Measurements from ENCODE around the gene LRRC10B. TPM values are rescaled to one million over a fixed set of nuclear protein-coding genes. Genes with fewer than 3 reads are reported as not detected.

The LRRC10B gene
- total RNA-seq, 1 experiment from 2014 or later, result not detected

DNA sequence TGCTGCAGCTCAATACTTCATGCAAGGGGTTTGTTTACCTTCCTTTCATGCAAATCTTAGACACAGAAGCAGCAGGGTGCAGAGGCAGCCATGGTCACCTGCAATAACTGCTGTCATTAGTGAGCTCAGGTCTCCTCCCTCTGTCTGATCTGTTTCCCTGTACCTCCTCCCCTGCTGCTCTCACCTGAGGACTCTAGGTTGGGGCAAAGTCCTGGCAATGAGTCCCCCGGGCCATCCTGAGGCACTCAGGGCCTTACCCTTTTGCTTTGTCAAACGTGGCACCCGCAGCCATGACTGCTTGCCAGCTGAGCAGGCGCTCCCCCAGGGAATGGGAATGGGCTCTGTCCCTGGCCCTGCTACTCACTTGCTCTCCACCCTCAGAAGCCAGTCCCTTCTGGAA, 3.9 kb downstream of the LRRC10B start:
- ATAC-seq (no peak), DNase-seq (ENCODE audit: low read depth, low spot score) (no peak)
- BruUV-seq (replicated peaks), result no TSS peak
- Histone ChIP-seq H3K27ac (ENCODE audit: low read depth, low read length) (no peak overlapping the region), H3K9me2 (ENCODE audit: insufficient read depth) (no peaks in the 10 kb centered on the region), H3K27me3 (ENCODE audit: insufficient read depth, low read length) (peaks cover 5% of the 10 kb centered on the region; the same call in 1 of the 2 replicates), H3K4me3 (replicated peaks in 1 of 2; ENCODE audit: low read depth in 1 of 2, low read length in 2 of 2) (no peak overlapping the region), H3K9ac (ENCODE audit: low read length) (no peak overlapping the region), H3K9me3 (ENCODE audit: control insufficient read depth in 1 of 2, insufficient read depth in 1 of 2, low read depth in 1 of 2, low read length in 2 of 2) (no peaks in the 10 kb centered on the region), H3K79me2 (ENCODE audit: insufficient read depth, low read length) (no peaks in the 10 kb centered on the region), H4K20me1 (ENCODE audit: insufficient read depth) (no peaks in the 10 kb centered on the region), H3K4me1 (ENCODE audit: control insufficient read depth in 1 of 2, insufficient read depth in 2 of 2, low read length in 2 of 2) (peaks cover 17 to 30% of the 10 kb centered on the region in 2 experiments; a peak in 3 of 4 replicates), H2AFZ (ENCODE audit: low read depth, low read length, poor library complexity, severe bottlenecking) (no peak overlapping the region), H3K36me3 (ENCODE audit: control insufficient read depth in 1 of 2, insufficient read depth in 2 of 2, low read length in 2 of 2) (no peaks in the 10 kb centered on the region), H3K4me2 (ENCODE audit: low read length) (no peak overlapping the region)
- intact Hi-C loops (cut with micrococcal nuclease), result no loop called here
- ChIA-PET CTCF (interaction anchor here (1.0 to 1.9 kb wide), 4 partner anchors 19 to 126 kb away, joined by 3 to 5 read pairs (median 4); a partner anchor contains a TSS), RAD21 (ENCODE audit: low non-redundant PET in 1 of 2, low total read pairs in 2 of 2, uncharacterized antibody in 2 of 2, unreplicated experiment in 2 of 2) (no interaction called here), POLR2A (no interaction called here)
- TF ChIP-seq ZNF274 (IDR thresholded peaks at IDR 0.05; ENCODE audit: low read depth, low read length), result no peak
- no peak for TF ChIP-seq CEBPB (IDR thresholded peaks at IDR 0.05; ENCODE audit: low read depth)
- no peak for TF ChIP-seq POLR2A (IDR thresholded peaks at IDR 0.05; ENCODE audit: borderline replicate concordance, extremely low read depth, insufficient read depth, insufficient read length)
- no peak for TF ChIP-seq ELF1 (IDR thresholded peaks at IDR 0.05; ENCODE audit: borderline replicate concordance, low read depth)
- TF ChIP-seq EGR1 (IDR thresholded peaks at IDR 0.05; ENCODE audit: low read depth), result no peak
- no peak for TF ChIP-seq SRF (IDR thresholded peaks at IDR 0.05; ENCODE audit: low read depth)
- TF ChIP-seq, protein P1, sequence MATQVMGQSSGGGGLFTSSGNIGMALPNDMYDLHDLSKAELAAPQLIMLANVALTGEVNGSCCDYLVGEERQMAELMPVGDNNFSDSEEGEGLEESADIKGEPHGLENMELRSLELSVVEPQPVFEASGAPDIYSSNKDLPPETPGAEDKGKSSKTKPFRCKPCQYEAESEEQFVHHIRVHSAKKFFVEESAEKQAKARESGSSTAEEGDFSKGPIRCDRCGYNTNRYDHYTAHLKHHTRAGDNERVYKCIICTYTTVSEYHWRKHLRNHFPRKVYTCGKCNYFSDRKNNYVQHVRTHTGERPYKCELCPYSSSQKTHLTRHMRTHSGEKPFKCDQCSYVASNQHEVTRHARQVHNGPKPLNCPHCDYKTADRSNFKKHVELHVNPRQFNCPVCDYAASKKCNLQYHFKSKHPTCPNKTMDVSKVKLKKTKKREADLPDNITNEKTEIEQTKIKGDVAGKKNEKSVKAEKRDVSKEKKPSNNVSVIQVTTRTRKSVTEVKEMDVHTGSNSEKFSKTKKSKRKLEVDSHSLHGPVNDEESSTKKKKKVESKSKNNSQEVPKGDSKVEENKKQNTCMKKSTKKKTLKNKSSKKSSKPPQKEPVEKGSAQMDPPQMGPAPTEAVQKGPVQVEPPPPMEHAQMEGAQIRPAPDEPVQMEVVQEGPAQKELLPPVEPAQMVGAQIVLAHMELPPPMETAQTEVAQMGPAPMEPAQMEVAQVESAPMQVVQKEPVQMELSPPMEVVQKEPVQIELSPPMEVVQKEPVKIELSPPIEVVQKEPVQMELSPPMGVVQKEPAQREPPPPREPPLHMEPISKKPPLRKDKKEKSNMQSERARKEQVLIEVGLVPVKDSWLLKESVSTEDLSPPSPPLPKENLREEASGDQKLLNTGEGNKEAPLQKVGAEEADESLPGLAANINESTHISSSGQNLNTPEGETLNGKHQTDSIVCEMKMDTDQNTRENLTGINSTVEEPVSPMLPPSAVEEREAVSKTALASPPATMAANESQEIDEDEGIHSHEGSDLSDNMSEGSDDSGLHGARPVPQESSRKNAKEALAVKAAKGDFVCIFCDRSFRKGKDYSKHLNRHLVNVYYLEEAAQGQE (IDR thresholded peaks at IDR 0.05; ENCODE audit: low read depth), result no peak
- no peak for TF ChIP-seq EZH2phosphoT487 (IDR thresholded peaks at IDR 0.05; ENCODE audit: borderline replicate concordance)
- TF ChIP-seq JUND (IDR thresholded peaks at IDR 0.05), result no peak
- no peak for TF ChIP-seq SP1 (IDR thresholded peaks at IDR 0.05; ENCODE audit: low read depth)
- TF ChIP-seq, protein P2, sequence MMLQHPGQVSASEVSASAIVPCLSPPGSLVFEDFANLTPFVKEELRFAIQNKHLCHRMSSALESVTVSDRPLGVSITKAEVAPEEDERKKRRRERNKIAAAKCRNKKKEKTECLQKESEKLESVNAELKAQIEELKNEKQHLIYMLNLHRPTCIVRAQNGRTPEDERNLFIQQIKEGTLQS (IDR thresholded peaks at IDR 0.05), result no peak
- no peak for TF ChIP-seq YY1 (IDR thresholded peaks at IDR 0.05; ENCODE audit: extremely low read depth, insufficient replicate concordance, low read depth, low read length)
- TF ChIP-seq EZH2 (IDR thresholded peaks at IDR 0.05), result no peak
- no peak for TF ChIP-seq TCF7L2 (IDR thresholded peaks at IDR 0.05; ENCODE audit: borderline replicate concordance, extremely low read depth, insufficient read depth, insufficient read length)
- TF ChIP-seq ZFX (IDR thresholded peaks at IDR 0.05), result no peak
- no peak for TF ChIP-seq RAD21 (IDR thresholded peaks at IDR 0.05; ENCODE audit: low read depth)
- TF ChIP-seq, protein P3, sequence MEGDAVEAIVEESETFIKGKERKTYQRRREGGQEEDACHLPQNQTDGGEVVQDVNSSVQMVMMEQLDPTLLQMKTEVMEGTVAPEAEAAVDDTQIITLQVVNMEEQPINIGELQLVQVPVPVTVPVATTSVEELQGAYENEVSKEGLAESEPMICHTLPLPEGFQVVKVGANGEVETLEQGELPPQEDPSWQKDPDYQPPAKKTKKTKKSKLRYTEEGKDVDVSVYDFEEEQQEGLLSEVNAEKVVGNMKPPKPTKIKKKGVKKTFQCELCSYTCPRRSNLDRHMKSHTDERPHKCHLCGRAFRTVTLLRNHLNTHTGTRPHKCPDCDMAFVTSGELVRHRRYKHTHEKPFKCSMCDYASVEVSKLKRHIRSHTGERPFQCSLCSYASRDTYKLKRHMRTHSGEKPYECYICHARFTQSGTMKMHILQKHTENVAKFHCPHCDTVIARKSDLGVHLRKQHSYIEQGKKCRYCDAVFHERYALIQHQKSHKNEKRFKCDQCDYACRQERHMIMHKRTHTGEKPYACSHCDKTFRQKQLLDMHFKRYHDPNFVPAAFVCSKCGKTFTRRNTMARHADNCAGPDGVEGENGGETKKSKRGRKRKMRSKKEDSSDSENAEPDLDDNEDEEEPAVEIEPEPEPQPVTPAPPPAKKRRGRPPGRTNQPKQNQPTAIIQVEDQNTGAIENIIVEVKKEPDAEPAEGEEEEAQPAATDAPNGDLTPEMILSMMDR (IDR thresholded peaks at IDR 0.05 in 2 of 3, conservative IDR thresholded peaks at IDR 0.05 in 1 of 3; ENCODE audit: borderline replicate concordance in 1 of 3, insufficient read depth in 1 of 3, low read depth in 2 of 3, low read length in 2 of 3), result no peak
- TF ChIP-seq, protein P4, sequence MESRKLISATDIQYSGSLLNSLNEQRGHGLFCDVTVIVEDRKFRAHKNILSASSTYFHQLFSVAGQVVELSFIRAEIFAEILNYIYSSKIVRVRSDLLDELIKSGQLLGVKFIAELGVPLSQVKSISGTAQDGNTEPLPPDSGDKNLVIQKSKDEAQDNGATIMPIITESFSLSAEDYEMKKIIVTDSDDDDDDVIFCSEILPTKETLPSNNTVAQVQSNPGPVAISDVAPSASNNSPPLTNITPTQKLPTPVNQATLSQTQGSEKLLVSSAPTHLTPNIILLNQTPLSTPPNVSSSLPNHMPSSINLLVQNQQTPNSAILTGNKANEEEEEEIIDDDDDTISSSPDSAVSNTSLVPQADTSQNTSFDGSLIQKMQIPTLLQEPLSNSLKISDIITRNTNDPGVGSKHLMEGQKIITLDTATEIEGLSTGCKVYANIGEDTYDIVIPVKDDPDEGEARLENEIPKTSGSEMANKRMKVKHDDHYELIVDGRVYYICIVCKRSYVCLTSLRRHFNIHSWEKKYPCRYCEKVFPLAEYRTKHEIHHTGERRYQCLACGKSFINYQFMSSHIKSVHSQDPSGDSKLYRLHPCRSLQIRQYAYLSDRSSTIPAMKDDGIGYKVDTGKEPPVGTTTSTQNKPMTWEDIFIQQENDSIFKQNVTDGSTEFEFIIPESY (IDR thresholded peaks at IDR 0.05; ENCODE audit: extremely low read depth, insufficient replicate concordance, low read length), result no peak
- no peak for TF ChIP-seq FOSL1 (IDR thresholded peaks at IDR 0.05; ENCODE audit: low read depth)
- TF ChIP-seq, protein P5, sequence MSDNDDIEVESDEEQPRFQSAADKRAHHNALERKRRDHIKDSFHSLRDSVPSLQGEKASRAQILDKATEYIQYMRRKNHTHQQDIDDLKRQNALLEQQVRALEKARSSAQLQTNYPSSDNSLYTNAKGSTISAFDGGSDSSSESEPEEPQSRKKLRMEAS (IDR thresholded peaks at IDR 0.05), result no peak

All from HCT116 (cell line).